ENCODE results near the gene MMP7. TPM values are rescaled to one million over a fixed set of nuclear protein-coding genes. Genes with fewer than 3 reads are reported as not detected.

MMP7 gene
- total RNA-seq, 2 experiments from 2014 or later = not detected

DNA sequence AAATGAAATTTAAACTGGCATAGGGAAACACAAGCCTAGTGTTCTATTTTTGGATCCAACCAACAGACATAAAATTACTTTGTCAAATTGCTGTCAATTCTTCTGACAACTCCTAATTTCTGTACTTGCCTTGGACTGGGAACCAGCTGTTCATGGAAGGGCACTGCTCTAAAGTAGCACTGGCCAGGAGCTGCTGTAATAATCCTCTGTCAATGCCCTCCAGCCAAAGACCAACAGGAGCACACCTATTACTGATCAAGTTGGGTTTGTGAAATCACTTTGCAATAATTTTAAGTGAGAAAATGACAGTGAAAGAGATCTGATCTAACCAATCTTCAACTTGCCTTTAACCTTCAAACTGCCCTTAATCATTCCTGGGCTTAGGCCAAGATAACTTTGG, 59.1 kb downstream of the MMP7 start:
- Mint-ChIP-seq H3K4me1 (peaks cover 87% of the 10 kb centered on the region), H3K36me3 (peaks cover 5% of the 10 kb centered on the region), H3K27me3 (no peaks in the 10 kb centered on the region), H3K4me3 (no peak overlapping the region), H3K27ac (no peak overlapping the region), H3K9me3 (no peaks in the 10 kb centered on the region)
- DNase-seq = no peak

Other genes with a start within 250 kb of the MMP7 start
- gene BIRC3, start 213.3 kb downstream of the MMP7 start, total RNA-seq = 10 to 100 TPM; 76.6 to 79.9 TPM
- gene BIRC2, start 183.5 kb downstream of the MMP7 start, total RNA-seq = 10 to 100 TPM; 29.6 to 30.7 TPM
- 100 to 1,000 TPM; 299 to 310 TPM for gene TMEM123, start 78.0 kb downstream of the MMP7 start, total RNA-seq
- gene MMP20, start 94.6 kb upstream of the MMP7 start, total RNA-seq = not detected
- not detected for gene MMP27, start 175.0 kb upstream of the MMP7 start, total RNA-seq
- under 1 TPM in 1 of 2 experiments, not detected in 1; 0.14 TPM for gene MMP8, start 194.2 kb upstream of the MMP7 start, total RNA-seq
- not detected for gene MMP10, start 249.9 kb upstream of the MMP7 start, total RNA-seq